Stimulated activated CD8-positive, alpha-beta memory T cell treated with anti-CD3 and anti-CD28 coated beads, Interleukin-15, amount 100 ng/mL, for 1 hour (primary cell): ENCODE results near the gene IRF2BP2.
"Not testable (repeated sequence)": the region's sequence is repeated elsewhere in the genome, so short reads cannot be mapped to it uniquely, and the experiment has no call there.

Experiments used
- DNase-seq: peaks from one replicate; pipeline ENCODE4 v3.0.0-alpha.2; 2020; ENCODE audit warnings: low read depth

The IRF2BP2 gene

GRCh38 chr1:234610061-234610665, at the start of gene IRF2BP2:
Gene IRF2BP2 (minus strand): TSS chr1:234610178. CDS start chr1:234609494, 684 bp downstream.
- DNase-seq, result peak; percentile 53

GRCh38 chr1:234659538-234659937, 49.6 kb upstream of the IRF2BP2 start:
- no peak for DNase-seq

- no peak for DNase-seq
Observed at GRCh38 chr1:234658138-234658537, 48.2 kb upstream of the IRF2BP2 start.

GRCh38 chr1:234656944-234657654, 47.1 kb upstream of the IRF2BP2 start:
- DNase-seq, result no peak

GRCh38 chr1:234656070-234656895, 46.3 kb upstream of the IRF2BP2 start:
- DNase-seq, result no peak

GRCh38 chr1:234655328-234656069, 45.5 kb upstream of the IRF2BP2 start:
- DNase-seq, result no peak

GRCh38 chr1:234654002-234654733, 44.2 kb upstream of the IRF2BP2 start:
- DNase-seq, result no peak

- no peak for DNase-seq
Observed at GRCh38 chr1:234649432-234650081, 39.6 kb upstream of the IRF2BP2 start.

GRCh38 chr1:234647758-234648157, 37.8 kb upstream of the IRF2BP2 start:
- DNase-seq, result no peak

GRCh38 chr1:234647245-234647644, 37.3 kb upstream of the IRF2BP2 start:
- DNase-seq, result no peak

GRCh38 chr1:234645964-234646363, 36.0 kb upstream of the IRF2BP2 start:
- DNase-seq, result no peak

- no peak for DNase-seq
Observed at GRCh38 chr1:234645474-234645953, 35.5 kb upstream of the IRF2BP2 start.

- no peak for DNase-seq
Observed at GRCh38 chr1:234644928-234645327, 35.0 kb upstream of the IRF2BP2 start.

GRCh38 chr1:234643850-234644134, 33.8 kb upstream of the IRF2BP2 start:
- no peak for DNase-seq

GRCh38 chr1:234643111-234643849, 33.3 kb upstream of the IRF2BP2 start:
- DNase-seq, result no peak

GRCh38 chr1:234642428-234642827, 32.5 kb upstream of the IRF2BP2 start:
- DNase-seq, result no peak

GRCh38 chr1:234639961-234640360, 30.0 kb upstream of the IRF2BP2 start:
- no peak for DNase-seq

GRCh38 chr1:234638832-234639799, 29.1 kb upstream of the IRF2BP2 start:
- no peak for DNase-seq

GRCh38 chr1:234634922-234635321, 24.9 kb upstream of the IRF2BP2 start:
- not testable (repeated sequence) for DNase-seq
